OCI-LY3 (cell line): ENCODE measurements around the gene NDUFA13.

ENCODE experiments used
- H2AFZ ChIP-seq: fragments of 200-600, 300-600 bp; shearing (Covaris generic); 2 replicates; pipeline ENCODE4 v1.6.0; 2014; ENCODE audit warnings: antibody characterized with exemption, low read depth, low read length
- H3K27ac ChIP-seq: fragments of 200-600, 300-600 bp; sonication (generic); 2 replicates; pipeline ENCODE4 v1.5.1; 2014; ENCODE audit warnings: mild to moderate bottlenecking, low read length, moderate library complexity, mixed read lengths
- H3K27me3 ChIP-seq: fragments of 200-600, 300-600 bp; sonication (generic); 2 replicates; pipeline ENCODE4 v1.6.1; 2014; ENCODE audit warnings: low read depth, low read length, mixed read lengths
- H3K36me3 ChIP-seq: fragments of 200-600, 300-600 bp; sonication (generic); replicated peaks from 2 replicates; pipeline ENCODE3; 2014; ENCODE audit warnings: low read depth, low read length, mixed read lengths
- H3K4me1 ChIP-seq: fragments of 300-600, 200-600 bp; sonication (generic); 2 replicates; pipeline ENCODE4 v1.6.1; 2014; ENCODE audit warnings: low read length, mixed read lengths
- H3K4me2 ChIP-seq: fragments of 200-600, 300-600 bp; sonication (generic); 2 replicates; pipeline ENCODE4 v1.6.1; 2014; ENCODE audit warnings: low read length, mixed read lengths
- H3K4me3 ChIP-seq: fragments of 300-600, 200-600 bp; sonication (generic); 2 replicates; pipeline ENCODE4 v1.5.1; 2014; ENCODE audit warnings: antibody characterized with exemption, mild to moderate bottlenecking, low read length, moderate library complexity
- H3K79me2 ChIP-seq: fragments of 300-600, 200-600 bp; shearing (Covaris generic); 2 replicates; pipeline ENCODE4 v1.6.1; 2014; ENCODE audit warnings: mild to moderate bottlenecking, low read length, mixed read lengths
- H3K9ac ChIP-seq: fragments of 300-600, 200-600 bp; shearing (Covaris generic); 2 replicates; pipeline ENCODE4 v1.6.0; 2014; ENCODE audit warnings: mild to moderate bottlenecking, low read length, moderate library complexity
- H3K9me3 ChIP-seq: fragments of 200-600, 300-600 bp; shearing (Covaris generic); 2 replicates; pipeline ENCODE4 v1.6.1; 2014; ENCODE audit warnings: low read length, mixed read lengths; ENCODE audit not compliant: insufficient read depth
- H4K20me1 ChIP-seq: fragments of 200-600, 300-600 bp; sonication (generic); 2 replicates; pipeline ENCODE4 v1.6.1; 2016; ENCODE audit warnings: low read length, mixed read lengths; ENCODE audit not compliant: insufficient read depth
- EZH2phosphoT487 ChIP-seq: fragments of 200-600 bp; shearing (Covaris generic); IDR thresholded peaks from 2 replicates; pipeline ENCODE4 v1.6.1; 2018; ENCODE audit warnings: antibody characterized with exemption, mixed run types, low read depth
- TF ChIP-seq, protein P1 (sequence below): fragments of 200-600, 300-600 bp; sonication (generic); IDR thresholded peaks from 2 replicates; pipeline ENCODE4 v1.5.1; 2014; ENCODE audit warnings: antibody characterized with exemption, low read length, low read depth

NDUFA13 gene

DNA sequence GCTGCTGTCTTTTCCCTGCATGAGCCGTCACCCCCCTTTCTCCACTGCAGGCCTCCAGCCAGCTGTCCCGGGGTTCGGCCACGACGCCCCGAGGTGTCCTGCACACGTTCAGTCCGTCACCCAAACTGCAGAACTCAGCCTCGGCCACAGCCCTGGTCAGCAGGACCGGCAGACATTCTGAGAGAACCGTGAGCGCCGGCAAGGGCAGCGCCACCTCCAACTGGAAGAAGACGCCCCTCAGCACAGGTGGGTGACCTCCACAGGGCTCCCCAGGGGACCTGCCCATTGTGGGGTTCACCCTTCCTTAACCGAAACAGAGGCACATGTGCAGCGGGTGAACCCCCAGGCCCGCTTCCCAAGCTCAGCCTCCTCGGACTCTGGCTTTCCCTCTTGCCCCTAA, 13.7 kb upstream of the NDUFA13 start:
- H2AFZ ChIP-seq, result no peak overlapping the region
- no peak overlapping the region for H3K27ac ChIP-seq
- no peaks in the 10 kb centered on the region for H3K9me3 ChIP-seq
- no peak overlapping the region for H3K9ac ChIP-seq
- TF ChIP-seq, protein P1, sequence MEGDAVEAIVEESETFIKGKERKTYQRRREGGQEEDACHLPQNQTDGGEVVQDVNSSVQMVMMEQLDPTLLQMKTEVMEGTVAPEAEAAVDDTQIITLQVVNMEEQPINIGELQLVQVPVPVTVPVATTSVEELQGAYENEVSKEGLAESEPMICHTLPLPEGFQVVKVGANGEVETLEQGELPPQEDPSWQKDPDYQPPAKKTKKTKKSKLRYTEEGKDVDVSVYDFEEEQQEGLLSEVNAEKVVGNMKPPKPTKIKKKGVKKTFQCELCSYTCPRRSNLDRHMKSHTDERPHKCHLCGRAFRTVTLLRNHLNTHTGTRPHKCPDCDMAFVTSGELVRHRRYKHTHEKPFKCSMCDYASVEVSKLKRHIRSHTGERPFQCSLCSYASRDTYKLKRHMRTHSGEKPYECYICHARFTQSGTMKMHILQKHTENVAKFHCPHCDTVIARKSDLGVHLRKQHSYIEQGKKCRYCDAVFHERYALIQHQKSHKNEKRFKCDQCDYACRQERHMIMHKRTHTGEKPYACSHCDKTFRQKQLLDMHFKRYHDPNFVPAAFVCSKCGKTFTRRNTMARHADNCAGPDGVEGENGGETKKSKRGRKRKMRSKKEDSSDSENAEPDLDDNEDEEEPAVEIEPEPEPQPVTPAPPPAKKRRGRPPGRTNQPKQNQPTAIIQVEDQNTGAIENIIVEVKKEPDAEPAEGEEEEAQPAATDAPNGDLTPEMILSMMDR, result no peak
- TF ChIP-seq EZH2phosphoT487, result no peak
- no peaks in the 10 kb centered on the region for H3K4me1 ChIP-seq
- no peak overlapping the region for H3K4me2 ChIP-seq
- H3K36me3 ChIP-seq, result peaks cover 58% of the 10 kb centered on the region
- no peaks in the 10 kb centered on the region; the same call in 1 of the 2 replicates for H3K79me2 ChIP-seq
- H3K4me3 ChIP-seq, result no peak overlapping the region
- H4K20me1 ChIP-seq, result no peaks in the 10 kb centered on the region
- H3K27me3 ChIP-seq, result no peaks in the 10 kb centered on the region

GRCh38 chr19:19502808-19503602, 13.0 kb upstream of the NDUFA13 start:
- Histone ChIP-seq H3K27ac (no peak overlapping the region), H3K27me3 (no peaks in the 10 kb centered on the region), H3K79me2 (no peaks in the 10 kb centered on the region; the same call in 1 of the 2 replicates), H3K9ac (no peak overlapping the region), H3K36me3 (peaks cover 56% of the 10 kb centered on the region), H4K20me1 (no peaks in the 10 kb centered on the region), H2AFZ (no peak overlapping the region), H3K4me1 (no peaks in the 10 kb centered on the region), H3K4me2 (no peak overlapping the region), H3K4me3 (no peak overlapping the region), H3K9me3 (no peaks in the 10 kb centered on the region)
- TF ChIP-seq, protein P1, result no peak
- no peak for TF ChIP-seq EZH2phosphoT487

- Histone ChIP-seq H2AFZ (no peak overlapping the region), H3K27ac (no peak overlapping the region), H3K27me3 (no peaks in the 10 kb centered on the region), H3K9me3 (no peaks in the 10 kb centered on the region), H3K79me2 (no peaks in the 10 kb centered on the region), H3K4me3 (no peak overlapping the region), H3K4me1 (no peaks in the 10 kb centered on the region), H3K4me2 (no peak overlapping the region), H3K9ac (no peak overlapping the region), H3K36me3 (peaks cover 43% of the 10 kb centered on the region), H4K20me1 (no peaks in the 10 kb centered on the region)
- TF ChIP-seq EZH2phosphoT487, result no peak
- TF ChIP-seq, protein P1, result no peak
These were observed 11.0 kb upstream of the NDUFA13 start for GRCh38 chr19:19504754-19505668.

- peaks cover 38% of the 10 kb centered on the region for H3K36me3 ChIP-seq
These were observed 10.2 kb upstream of the NDUFA13 start for GRCh38 chr19:19505669-19506326.

More at GRCh38 chr19:19505669-19506326, 10.2 kb upstream of the NDUFA13 start:
- Histone ChIP-seq H3K4me1 (no peaks in the 10 kb centered on the region), H3K4me2 (no peak overlapping the region), H3K27me3 (no peaks in the 10 kb centered on the region), H4K20me1 (no peaks in the 10 kb centered on the region), H3K9me3 (no peaks in the 10 kb centered on the region), H2AFZ (no peak overlapping the region), H3K27ac (no peak overlapping the region), H3K79me2 (no peaks in the 10 kb centered on the region), H3K9ac (no peak overlapping the region), H3K4me3 (no peak overlapping the region)
- TF ChIP-seq EZH2phosphoT487, result no peak
- TF ChIP-seq, protein P1, result no peak
